Ishikawa (cell line): ENCODE results near the gene RAD50.

ENCODE experiments used
- CREB1 ChIP-seq: IDR thresholded peaks from 2 replicates; pipeline ENCODE4 v1.6.1; 2012; ENCODE audit warnings: low read depth
- EP300 ChIP-seq: IDR thresholded peaks from 2 replicates; pipeline ENCODE4 v1.6.1; 2012; ENCODE audit warnings: borderline replicate concordance
- FOXM1 ChIP-seq: IDR thresholded peaks from 2 replicates; pipeline ENCODE4 v1.6.1; 2012; ENCODE audit warnings: low read depth, borderline replicate concordance
- MAX ChIP-seq: IDR thresholded peaks from 2 replicates; pipeline ENCODE4 v1.6.1; 2012
- NFIC ChIP-seq: IDR thresholded peaks from 2 replicates; pipeline ENCODE4 v1.6.1; 2012
- RAD21 ChIP-seq: IDR thresholded peaks from 2 replicates; pipeline ENCODE4 v1.6.1; 2012; ENCODE audit warnings: low read depth
- REST ChIP-seq: IDR thresholded peaks from 2 replicates; pipeline ENCODE4 v1.6.1; 2012; ENCODE audit warnings: low read depth, mild to moderate bottlenecking
- TAF1 ChIP-seq: IDR thresholded peaks from 2 replicates; pipeline ENCODE4 v1.6.1; 2012; ENCODE audit warnings: low read depth, mild to moderate bottlenecking
- YY1 ChIP-seq: IDR thresholded peaks from 2 replicates; pipeline ENCODE4 v1.6.1; 2012; ENCODE audit warnings: low read depth
- TF ChIP-seq, protein P1 (sequence below): IDR thresholded peaks from 2 replicates; pipeline ENCODE4 v1.6.1; 2012

DNA sequence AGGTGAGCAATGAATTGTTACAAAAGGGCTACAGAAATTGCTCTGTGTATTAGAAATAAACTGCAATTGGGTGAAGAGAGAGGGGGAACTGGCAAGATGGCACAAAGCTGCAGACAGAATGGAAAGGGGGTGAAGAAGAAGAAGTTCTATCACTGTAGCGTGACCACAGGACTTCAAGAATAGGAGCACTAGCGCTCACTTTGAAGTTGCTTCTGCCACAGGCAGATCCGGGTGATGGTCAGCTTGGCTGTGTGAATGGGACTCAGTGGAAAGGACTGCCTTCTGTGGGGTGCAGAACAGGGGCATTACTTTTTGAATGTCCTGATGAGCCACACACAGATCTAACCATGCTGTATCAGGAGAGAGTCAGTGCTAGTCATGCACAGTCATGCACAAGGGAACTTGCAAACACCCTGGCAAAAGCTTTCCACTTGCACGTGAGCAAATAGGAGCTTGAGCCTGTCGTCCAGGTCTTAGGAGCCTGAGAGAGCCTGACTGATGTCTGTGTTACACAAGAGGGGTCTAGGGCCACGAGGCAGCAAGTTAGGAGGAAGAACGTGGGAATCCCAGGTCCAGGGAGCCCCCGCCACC lies 29.7 kb upstream of the RAD50 start:
- TF ChIP-seq MAX, result no peak
- no peak for TF ChIP-seq EP300
- TF ChIP-seq REST, result no peak
- no peak for TF ChIP-seq RAD21
- no peak for TF ChIP-seq YY1
- TF ChIP-seq TAF1, result no peak
- no peak for TF ChIP-seq CREB1
- no peak for TF ChIP-seq FOXM1
- TF ChIP-seq, protein P1, sequence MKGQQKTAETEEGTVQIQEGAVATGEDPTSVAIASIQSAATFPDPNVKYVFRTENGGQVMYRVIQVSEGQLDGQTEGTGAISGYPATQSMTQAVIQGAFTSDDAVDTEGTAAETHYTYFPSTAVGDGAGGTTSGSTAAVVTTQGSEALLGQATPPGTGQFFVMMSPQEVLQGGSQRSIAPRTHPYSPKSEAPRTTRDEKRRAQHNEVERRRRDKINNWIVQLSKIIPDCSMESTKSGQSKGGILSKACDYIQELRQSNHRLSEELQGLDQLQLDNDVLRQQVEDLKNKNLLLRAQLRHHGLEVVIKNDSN, result no peak
- no peak for TF ChIP-seq NFIC
